NOMO-1 (cell line): ENCODE results near the gene PES1.
"Not testable (repeated sequence)": the region's sequence is repeated elsewhere in the genome, so short reads cannot be mapped to it uniquely, and the experiment has no call there.

Experiments
- DNase-seq, 2 experiments: peaks; one replicate each; lab custom pipeline; 2025; ENCODE audit not compliant: unreplicated experiment in 2 of 2; lab: John Stamatoyannopoulos, UW

The PES1 gene

DNA sequence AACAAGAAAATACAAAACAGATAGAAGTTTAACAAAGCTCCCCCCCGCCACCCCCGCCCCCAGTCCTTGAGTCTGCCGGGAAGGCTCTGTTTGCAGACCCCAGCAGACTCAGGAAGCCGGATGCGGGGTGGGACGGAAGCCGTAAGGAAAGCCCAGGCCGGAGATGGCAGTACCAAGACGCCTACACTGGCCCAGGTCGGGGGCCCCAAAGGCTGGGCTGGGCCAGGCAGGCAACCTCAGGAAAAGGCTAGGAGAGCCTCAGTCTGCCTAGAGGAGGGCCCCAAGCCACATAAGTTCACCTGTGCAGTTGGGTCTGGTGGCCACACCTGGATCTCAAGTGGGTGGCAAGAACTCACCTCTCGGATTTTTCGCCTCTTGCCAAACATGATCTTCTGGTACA, 13.2 kb downstream of the PES1 start:
- no peak for DNase-seq

- DNase-seq: no peak
Measured at GRCh38 chr22:30575859-30576258, 15.9 kb downstream of the PES1 start.

- DNase-seq: no peak
Measured at GRCh38 chr22:30574997-30575671, 16.6 kb downstream of the PES1 start.

- DNase-seq: no peak
Measured at GRCh38 chr22:30574095-30574981, 17.4 kb downstream of the PES1 start, which contains the start of gene GAL3ST1. GAL3ST1 (minus strand) TSS chr22:30574665; CDS start chr22:30557392, 17,273 bp downstream.

GRCh38 chr22:30573594-30574094, 18.1 kb downstream of the PES1 start:
- no peak for DNase-seq

DNA sequence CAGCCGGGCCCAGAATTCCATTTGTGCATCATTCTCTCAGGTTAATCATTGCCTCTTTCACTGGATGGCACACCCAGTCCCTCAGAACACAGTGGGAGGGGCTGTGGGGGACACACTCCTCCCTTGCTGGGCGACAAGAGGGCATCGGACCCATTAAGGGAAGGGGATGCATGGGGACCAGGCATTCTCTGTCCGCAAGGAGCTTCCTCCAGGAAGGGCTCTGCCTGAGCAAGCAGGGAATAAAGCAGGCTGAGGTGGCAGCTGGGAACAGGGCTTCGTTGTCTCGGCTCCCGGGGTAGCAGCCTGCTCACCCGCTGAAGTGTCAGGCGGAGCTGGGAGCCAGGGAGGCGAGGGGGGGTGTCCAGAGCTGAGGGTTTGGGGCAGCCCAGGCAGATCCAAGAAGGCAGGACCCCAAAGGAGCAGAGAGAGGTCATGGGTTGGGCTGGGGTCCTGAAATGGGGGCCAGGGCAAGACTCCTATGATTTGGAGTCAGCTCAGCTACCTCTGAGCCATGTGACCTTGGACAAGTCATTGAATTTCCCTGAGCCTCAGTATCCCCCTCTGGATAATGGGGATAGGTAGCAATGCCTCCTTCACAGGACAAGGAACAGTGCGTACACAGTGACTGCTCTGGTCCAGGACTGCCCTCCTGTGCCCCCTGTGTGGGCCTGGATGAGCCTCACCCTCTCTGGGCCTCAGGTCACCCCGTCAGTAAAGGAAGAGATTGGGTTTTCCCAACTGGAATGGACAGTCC, 18.7 kb downstream of the PES1 start:
- DNase-seq: no peak

DNA sequence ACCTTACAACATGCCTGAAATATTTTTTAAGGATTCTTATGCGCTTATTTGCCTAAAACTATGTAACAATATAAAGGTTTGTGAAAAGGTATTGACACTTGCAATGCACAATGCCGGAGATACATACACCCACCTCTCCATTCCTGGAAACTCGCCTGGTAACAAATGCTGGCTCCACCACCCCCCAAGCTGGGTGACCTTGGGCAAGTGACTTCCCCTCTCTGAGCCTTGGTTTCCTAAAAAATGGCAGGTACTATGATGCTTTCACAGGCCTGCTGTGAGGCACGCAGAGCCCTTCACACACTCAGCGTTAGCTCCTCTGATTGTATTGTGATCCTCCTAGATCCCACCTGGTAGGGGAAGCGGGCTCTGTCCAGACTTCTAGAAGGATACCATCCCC, 19.5 kb downstream of the PES1 start:
- DNase-seq: no peak

GRCh38 chr22:30569674-30570202, 22.0 kb downstream of the PES1 start:
- no peak for DNase-seq

GRCh38 chr22:30568137-30568805, 23.4 kb downstream of the PES1 start:
- no peak for DNase-seq

GRCh38 chr22:30567277-30567676, 24.4 kb downstream of the PES1 start:
- DNase-seq: not testable (repeated sequence)

GRCh38 chr22:30566125-30566524, 25.6 kb downstream of the PES1 start:
- DNase-seq: no peak

DNA sequence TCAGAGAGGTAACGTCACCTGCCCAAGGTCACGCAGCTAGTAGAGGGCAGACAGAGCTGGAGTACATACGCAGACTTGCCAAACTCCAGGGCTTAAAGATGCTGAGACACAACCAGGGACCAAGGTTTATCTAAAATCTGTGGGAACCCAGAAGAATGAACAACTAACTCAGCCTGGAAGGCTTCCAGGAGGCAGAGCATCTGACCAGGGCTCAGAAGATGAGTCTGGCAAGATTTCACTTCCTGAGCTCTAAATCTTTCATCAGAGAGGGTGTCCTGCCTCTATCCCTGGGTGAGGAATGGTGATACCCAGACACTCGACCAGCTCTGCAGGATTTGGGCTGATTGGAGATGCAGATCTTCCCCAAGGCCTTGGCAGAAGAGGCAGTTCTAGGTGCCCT, 26.4 kb downstream of the PES1 start:
- no peak for DNase-seq

DNA sequence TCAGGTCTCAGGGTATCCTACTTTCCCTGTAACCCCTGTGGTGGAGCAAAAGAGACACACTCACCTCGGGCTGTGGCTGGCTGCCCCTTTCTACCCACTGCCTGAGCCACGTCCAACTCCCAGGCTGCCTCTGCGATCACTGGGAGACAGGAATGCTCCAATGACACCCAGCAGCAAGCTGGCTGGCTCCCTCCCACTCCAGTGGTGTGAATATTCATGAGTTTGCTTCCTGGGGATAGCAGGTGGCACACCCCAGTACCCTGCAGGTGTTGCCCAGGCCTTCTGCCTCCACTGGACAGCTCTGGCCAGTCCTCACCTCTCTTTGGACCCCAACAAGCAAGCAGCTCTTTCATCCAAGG, 27.0 kb downstream of the PES1 start:
- DNase-seq: no peak

DNA sequence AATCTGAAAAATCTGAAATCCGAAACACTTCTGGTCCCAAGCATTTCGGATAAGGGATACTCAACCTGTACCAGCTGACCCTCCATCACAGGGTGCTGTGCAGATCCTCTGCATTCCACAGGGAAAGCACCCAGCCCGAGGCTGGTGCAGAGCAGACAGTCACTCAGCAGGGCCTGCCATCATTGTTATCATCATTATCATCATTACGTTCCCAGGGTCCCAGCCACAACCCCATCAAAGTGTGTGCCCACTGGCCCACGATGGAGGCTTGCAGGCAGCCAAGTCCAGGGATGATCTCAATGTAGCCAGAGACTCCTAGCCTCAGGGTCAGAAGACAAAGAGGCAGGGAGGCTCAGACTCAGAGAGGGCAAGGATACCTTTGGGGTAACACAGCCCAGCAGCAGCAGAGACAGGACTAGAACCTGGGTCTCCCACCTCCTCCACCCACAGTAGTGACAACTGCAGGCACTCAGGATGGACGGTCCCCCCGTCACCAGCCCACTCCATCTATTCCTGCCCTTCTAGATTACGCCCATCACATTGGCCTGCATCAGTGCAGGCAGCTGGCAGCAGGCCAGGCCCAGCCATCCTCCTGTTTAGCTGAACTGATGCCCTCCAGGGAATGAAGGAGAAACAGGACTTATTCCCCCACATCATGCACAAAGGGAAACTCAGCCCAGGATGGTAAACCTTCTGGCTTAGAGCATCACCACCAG, 27.5 kb downstream of the PES1 start:
- DNase-seq: no peak

- no peak for DNase-seq
Measured at GRCh38 chr22:30562366-30562765, 29.3 kb downstream of the PES1 start.

DNA sequence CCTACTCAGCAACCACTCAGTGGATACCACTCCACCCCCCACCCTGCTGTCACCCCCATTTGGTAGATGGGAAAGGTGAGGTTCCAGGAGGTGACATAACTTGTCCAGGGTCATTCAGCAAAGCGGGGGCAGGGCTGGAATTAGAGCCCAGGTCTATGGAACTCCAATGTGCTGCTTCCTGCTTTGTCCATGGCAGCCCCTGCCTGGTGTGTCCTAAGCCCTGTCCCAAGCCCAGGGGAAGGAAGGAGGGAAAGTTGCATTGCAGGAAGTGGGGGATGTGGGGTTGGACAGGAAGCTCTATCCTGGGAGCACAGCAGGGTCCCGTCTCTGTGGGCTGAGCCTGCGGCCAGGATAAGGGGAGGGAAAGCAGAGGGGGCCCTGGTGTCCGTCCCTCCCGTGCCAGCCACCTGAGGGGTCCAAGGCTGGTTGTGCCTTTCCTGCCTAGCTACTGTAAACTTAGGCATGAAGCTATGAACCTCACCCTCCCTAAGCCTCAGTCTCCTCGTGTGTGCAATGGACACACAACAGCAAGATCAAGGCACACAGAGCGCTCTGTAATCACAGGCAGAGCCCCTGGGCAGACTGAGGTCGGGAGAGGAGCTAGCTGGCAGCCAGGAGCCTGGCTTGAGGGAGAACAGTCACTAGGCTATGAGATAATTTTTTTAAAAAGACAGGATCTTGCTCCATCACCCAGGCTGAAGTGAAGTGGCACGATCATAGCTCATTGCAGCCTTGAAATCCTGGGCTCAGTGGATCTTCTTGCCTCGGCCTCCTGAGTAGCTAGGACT, 30.1 kb downstream of the PES1 start:
- DNase-seq: no peak

- not testable (repeated sequence) for DNase-seq
Measured at GRCh38 chr22:30560643-30561202, 31.0 kb downstream of the PES1 start.

- no peak for DNase-seq
Measured at GRCh38 chr22:30559889-30560288, 31.8 kb downstream of the PES1 start.

DNA sequence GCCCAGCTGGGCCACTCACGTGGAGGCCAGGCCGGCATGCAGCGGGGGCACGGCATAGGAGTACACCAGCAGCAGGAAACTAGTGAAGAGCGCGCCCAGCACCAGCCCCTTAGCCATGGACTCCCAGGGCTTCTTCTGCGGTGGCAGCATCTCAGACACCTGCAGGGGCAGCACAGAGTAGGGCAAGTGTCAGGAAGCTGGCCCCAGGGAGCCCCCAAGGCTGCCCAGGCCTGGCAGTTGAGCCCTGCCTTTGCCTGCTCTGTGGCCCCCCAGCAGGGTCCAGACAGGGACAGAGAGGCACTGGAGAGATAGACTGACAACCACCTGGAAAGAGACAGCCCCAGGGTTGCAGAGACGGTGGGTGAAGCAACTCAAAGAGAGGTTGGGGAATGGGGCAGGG, 34.5 kb downstream of the PES1 start:
- DNase-seq: no peak
